ENCODE measurements around the gene AFAP1L2.
A peak's percentile ranks its signal among the peaks of the same experiment; 100 is the strongest.

AFAP1L2 gene

DNA sequence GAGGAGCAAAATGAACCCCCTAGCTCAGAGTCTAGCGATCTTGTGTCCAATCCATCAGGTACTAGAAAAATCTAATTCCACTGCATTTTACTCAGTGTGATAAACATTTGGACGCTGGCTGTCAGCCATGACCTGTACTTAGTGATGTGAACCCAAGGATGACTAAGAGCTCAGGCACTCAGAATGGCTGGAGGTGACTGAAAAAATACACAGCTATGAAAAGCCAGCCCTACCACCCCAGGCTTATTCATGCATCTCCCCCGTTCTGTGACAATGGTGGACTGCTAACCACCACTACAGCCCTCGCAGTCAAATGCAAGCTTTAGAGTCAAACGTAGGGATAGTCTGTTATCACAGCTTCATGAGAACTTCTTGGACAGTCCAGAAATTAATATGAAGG is 14.9 kb downstream of the AFAP1L2 start:
- no peak for DNase-seq (ENCODE audit: low read depth)

- no peak for DNase-seq (ENCODE audit: low read depth)
Observed at GRCh38 chr10:114388275-114388674, 16.0 kb downstream of the AFAP1L2 start.

- no peak for DNase-seq (ENCODE audit: low read depth)
Observed at GRCh38 chr10:114387784-114388183, 16.5 kb downstream of the AFAP1L2 start.

- no peak for DNase-seq (ENCODE audit: low read depth)
Observed at GRCh38 chr10:114386452-114386851, 17.9 kb downstream of the AFAP1L2 start.

DNA sequence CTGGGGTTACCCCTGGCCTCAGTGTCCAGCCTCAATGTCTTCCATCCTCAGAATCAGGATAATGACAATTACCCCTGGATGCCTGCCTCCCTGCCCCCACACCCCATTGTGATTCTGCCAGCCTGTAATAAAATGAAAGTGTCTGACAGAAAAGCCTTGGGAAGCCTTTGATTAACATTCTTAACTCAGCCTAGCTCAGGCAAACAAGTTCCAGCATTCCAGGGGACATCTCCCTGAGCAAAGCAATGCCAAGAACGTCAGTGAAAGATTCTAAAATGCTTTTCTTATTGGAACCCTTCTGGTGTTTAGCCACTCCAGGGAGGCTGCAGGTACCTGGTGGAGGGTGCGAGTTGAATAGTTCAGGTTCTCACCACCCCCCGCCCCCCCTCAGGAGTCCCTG is 18.7 kb downstream of the AFAP1L2 start:
- no peak for DNase-seq (ENCODE audit: low read depth)

DNA sequence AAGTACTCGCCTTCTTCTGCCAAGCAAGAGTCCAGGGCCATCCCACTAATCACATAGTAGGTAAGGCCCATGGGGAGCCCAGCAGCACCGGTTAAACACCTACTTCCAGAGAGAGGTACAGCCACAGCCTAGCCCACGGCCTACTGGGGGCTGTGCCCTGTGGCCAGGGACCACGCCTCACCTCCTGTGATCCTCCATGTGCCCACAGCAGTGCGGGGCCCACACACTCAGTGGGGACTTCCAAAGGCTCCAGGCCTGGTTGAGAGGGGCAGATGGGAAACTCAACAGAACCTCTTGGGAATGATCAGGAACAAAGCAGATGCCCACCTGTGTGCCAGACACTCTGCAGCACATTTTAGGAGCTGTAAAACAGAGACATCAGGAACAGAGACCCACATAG is 19.7 kb downstream of the AFAP1L2 start:
- no peak for DNase-seq (ENCODE audit: low read depth)

- no peak for DNase-seq (ENCODE audit: low read depth)
Observed at GRCh38 chr10:114384181-114384580, 20.1 kb downstream of the AFAP1L2 start.

DNA sequence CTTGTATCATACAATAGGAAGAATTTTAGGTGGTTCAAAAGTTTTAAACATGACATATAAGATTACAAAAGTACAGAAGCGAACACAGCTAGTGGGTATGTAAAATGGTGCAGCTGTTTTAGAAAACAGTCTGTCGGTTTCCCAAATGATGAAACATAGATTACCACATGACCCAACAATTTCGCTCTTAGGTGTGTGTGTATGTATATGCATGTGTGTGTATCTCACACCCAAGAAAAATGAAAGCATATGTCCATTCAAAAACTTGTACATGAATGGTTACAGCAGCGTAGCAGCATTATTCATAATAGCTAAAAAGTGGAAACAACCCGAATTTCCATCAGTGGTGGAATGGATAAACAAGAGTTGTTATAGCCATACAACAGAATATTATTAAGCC is 23.5 kb downstream of the AFAP1L2 start:
- no peak for DNase-seq (ENCODE audit: low read depth)

GRCh38 chr10:114380060-114380459 is 24.2 kb downstream of the AFAP1L2 start:
- DNase-seq (ENCODE audit: low read depth) = no peak

DNA sequence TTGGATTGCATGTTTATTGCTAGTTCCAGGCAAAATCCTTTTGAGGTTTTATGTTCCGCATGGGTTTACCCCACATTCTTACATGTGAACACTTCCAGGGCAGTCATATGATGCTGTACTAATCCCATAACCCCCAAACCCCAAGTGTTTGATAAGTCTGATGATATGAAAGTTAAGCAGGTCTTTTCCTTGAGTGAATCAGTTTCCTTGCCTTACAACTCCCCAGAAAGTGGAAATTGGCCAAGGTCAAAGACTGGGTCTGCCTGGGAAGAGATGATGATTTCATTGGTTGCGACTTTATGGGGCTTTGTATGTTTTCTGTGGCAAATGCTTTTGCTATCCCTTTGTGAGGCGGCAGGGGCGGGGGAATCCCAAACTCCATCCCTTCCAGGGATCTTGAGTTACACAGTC is 24.7 kb downstream of the AFAP1L2 start:
- no peak for DNase-seq (ENCODE audit: low read depth)

DNA sequence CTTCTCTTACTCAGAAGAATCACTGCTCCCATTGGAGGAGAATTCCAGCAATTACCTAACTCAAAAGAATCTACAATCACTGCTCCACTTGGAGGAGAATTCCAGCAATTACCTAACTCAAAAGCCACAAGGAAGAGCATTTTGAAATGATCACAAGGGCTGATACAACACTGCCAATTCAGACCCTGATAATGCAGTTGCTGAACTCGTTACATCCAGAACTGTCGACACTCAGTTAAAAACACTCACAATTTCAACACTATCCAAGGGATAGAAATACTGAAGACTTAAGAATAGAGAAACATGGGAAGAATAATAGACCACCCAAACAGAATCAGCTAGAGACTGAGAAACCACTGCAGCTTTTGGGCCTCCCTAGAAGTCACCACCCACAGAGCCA is 27.8 kb downstream of the AFAP1L2 start:
- DNase-seq (ENCODE audit: low read depth) = no peak

DNA sequence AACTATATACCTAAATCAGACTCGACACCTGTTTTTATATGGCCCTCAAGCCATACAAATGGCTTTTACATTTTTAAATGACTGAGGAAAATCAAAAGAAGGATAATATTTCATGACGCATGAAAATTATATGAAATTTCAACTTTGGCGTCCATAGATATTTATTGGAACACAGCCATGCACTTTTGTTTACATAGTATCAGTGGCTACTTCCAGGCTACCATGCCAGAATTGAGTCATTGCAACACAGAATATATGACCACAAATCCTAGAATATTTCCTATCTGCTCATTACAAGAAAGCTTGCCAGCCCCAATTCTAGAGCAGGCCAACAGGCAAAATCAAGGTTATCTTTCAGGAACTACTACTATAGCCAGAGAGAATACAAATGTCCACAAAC is 29.3 kb downstream of the AFAP1L2 start:
- peak; percentile 35 for DNase-seq (ENCODE audit: low read depth)

DNA sequence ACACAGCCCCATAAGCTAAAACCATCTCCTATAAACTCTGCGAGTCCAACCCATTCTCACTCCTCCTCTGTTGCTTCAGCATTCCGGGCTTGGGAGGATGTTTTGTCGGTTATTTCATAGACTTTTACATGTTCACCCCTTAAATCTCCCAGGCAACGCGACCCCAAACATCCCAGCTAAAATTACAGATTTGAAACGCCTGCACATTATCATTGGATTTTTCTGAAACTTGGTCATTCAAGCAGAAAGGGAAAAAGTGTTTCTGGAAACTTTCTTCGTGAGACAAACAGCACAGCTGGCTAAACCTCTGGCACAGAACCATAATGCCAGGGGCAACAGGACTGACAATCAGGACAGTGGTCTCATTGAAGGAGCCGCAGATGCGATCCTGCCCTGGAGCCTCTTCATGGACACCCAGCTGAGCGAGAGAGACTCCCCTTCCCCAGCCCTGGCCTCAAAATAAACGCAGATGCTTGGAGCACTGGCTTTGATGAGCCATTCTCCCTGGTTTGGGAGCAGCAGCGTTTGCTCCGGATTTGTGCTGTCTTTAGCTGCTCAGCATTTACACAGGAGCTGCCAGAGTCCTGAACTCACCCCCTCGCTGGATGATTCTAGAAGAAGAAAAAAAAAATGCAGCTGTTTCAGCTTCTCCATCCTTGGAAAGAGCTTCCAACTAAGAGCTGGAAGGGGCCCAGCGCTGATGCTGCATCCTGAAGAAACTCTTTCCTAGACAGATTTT is 30.1 kb downstream of the AFAP1L2 start:
- DNase-seq (ENCODE audit: low read depth) = peak; percentile 28

GRCh38 chr10:114373631-114374030 is 30.7 kb downstream of the AFAP1L2 start:
- DNase-seq (ENCODE audit: low read depth) = no peak

DNA sequence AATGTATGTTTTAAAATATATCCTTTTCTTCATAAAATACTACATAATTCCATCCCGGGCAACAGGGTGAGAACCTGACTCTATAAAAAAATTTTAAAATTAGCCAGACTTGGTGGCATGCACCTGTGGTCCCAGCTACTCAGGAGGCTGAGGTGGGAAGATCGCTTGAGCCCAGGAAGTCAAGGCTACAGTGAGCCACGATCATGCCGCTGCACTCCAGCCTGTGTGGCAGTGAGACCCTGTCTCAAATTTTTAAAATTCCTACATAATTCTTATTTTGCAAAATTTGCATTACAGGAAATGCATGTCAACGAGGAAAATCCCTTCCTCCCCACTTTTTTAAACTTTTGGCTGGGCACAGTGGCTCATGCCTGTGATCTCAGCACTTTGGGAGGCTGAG is 31.3 kb downstream of the AFAP1L2 start:
- no peak for DNase-seq (ENCODE audit: low read depth)

DNA sequence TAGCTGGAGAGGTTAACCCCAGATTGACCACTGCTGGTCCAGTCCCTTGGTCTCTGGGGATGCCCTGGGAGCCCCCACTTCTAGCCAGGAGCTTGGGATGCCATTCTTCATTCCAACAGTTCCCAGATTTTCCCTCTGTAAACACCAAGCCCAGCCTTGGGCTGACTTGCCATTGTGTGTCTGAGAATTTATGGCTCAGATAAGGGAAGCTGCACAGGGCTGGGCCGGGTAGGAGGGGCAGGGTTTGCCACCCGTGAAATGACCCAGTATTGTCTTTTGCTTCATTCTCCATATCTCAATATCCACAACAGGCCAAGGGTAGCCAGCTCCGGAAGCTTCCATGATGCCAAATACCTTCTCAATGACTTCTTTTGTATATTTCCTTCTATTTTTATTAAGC is 32.1 kb downstream of the AFAP1L2 start:
- DNase-seq (ENCODE audit: low read depth) = no peak

DNA sequence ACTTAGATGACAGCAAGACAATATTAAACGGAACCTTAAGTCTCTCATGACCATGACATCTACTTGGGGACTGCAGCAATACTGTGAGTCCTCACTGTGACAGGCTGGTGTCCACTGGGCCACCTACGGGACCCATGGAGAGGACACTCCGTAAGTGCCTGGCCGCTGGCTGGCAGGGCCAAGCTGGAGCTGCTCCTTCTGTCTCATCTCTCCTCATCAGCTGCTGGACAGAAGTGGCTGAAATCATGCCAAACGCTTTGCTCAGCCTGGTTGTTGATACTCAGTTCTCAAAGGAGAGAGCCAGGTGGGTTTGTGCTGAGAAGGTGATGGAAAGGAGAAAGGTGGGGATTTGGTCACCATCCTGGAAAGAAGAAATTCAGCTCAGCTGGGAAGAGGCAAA is 33.3 kb downstream of the AFAP1L2 start:
- no peak for DNase-seq (ENCODE audit: low read depth)

GRCh38 chr10:114370199-114370598 is 34.1 kb downstream of the AFAP1L2 start:
- DNase-seq (ENCODE audit: low read depth) = no peak

DNA sequence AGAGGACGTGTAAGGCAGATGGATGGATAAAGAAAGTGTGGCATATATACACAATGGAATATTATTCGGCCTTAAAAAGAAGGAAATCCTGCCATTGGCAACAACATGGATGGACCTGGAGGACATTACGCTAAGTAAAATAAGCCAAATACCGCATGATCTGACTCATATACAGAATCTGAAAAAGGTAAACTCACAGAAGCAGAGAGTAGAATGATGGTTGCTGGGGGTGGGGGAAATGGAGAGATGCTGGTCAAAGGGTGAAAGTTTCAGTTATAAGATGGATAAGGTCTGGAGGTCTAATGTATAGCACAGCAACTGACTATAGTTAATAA is 36.3 kb downstream of the AFAP1L2 start:
- no peak for DNase-seq (ENCODE audit: low read depth)

- no peak for DNase-seq (ENCODE audit: low read depth)
Observed at GRCh38 chr10:114367351-114368056, 36.8 kb downstream of the AFAP1L2 start.

DNA sequence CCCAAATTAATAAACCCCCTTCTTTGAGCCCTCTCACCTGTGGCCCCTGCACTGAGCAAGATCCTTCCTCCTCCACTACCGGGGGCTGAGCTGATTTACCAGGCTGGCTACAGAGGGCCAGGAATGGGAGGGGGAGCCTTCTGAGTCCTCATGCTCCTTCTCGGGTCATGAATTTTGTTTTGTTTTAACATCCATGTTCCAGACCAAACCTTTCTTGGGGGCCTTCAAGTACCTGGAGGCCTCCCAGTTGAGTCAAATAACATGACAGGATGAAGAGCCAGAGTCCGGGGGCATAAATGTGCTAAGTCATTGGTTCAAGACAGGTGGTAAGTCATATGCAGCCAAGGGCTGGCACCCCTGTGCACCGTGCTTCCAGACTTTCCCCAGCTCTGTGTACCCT is 39.6 kb downstream of the AFAP1L2 start:
- DNase-seq (ENCODE audit: low read depth) = no peak

DNA sequence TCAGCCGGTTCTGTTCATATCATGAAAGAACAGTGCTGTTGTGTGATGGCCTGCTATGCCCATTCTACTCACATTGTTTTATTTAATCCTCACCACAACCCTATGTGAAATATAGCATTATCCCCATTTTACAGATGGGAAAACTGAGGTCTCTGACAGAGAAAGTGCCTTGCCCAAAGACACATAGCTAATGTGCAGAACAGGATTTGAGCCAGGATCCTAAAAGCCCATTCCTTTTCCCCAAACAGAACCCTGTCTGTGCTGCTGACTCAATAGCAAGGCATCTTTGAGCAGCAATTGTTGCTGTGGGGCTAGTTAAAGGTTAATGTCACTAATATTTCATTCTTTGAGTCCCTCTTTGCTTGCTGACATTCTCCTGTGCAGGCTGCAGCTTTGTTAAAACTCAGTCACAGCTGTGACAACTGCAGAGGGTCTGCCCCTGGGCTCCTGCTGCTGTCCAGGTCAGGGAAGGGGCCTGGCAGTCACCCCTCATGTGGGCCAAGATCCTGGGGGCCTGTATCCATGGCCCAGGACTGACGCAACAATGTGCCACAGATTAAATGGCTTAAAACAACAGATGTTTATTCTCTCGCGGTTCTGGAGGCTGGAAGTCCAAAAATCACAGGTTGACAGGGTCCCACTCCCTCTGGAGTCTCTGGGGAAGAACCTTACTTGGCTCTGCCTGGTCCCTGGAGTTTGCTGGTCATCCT is 40.4 kb downstream of the AFAP1L2 start:
- no peak for DNase-seq (ENCODE audit: low read depth)

GRCh38 chr10:114362826-114363355 is 41.4 kb downstream of the AFAP1L2 start:
- DNase-seq (ENCODE audit: low read depth) = no peak

Data from fibroblast of the conjunctiva (primary cell).